COR-L47 (cell line): ENCODE results near the gene BCL2L1.

Experiments used
- DNase-seq: peaks from one replicate; lab custom pipeline; 2025; lab: John Stamatoyannopoulos, UW

Gene BCL2L1

GRCh38 chr20:31691646-31692275 is 30.9 kb downstream of the BCL2L1 start:
- DNase-seq, result no peak

DNA sequence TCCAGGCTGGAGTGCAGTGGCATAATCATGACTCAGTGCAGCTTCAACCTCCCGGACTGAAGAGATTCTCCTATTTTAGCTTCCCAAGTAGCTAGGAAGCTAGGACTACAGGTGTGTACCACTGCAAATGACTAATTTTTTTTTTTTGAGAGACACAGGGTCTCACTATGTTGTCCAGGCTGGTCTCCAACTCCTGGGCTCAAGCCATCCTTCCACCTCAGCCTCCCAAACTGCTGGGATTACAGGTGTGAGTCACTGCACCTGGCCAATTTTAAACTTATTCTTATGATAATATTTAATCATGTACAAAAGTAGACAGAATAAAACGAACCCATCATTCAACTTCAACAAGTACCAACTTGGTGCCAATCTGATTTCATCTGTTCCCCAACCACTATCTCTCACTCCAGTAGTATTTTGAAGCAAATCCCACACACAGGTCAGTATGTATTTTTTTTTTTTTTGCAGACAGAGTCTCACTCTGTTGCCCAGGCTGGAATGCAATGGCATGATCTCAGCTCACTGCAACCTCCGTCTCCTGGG is 32.5 kb downstream of the BCL2L1 start:
- DNase-seq, result no peak

GRCh38 chr20:31689141-31689540 is 33.5 kb downstream of the BCL2L1 start:
- no peak for DNase-seq

DNA sequence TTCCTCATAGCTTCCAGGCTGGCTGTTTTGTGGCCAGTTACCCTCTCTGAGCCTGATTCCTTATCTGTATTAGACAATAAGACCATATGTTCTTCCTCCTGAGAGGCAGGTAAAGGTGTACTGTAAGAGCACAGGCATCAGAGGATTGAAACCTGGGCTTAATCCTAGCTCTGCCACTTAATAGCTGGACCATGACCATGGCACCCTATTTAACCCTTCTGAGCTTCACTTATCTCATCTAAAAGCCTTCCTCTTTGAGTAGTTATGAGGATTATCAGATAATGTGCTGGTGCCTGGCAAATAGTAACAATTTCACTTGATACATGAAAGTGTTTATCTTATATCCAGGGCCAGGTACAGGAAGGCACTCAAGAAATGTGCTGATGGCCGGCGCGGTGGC is 34.9 kb downstream of the BCL2L1 start:
- no peak for DNase-seq

DNA sequence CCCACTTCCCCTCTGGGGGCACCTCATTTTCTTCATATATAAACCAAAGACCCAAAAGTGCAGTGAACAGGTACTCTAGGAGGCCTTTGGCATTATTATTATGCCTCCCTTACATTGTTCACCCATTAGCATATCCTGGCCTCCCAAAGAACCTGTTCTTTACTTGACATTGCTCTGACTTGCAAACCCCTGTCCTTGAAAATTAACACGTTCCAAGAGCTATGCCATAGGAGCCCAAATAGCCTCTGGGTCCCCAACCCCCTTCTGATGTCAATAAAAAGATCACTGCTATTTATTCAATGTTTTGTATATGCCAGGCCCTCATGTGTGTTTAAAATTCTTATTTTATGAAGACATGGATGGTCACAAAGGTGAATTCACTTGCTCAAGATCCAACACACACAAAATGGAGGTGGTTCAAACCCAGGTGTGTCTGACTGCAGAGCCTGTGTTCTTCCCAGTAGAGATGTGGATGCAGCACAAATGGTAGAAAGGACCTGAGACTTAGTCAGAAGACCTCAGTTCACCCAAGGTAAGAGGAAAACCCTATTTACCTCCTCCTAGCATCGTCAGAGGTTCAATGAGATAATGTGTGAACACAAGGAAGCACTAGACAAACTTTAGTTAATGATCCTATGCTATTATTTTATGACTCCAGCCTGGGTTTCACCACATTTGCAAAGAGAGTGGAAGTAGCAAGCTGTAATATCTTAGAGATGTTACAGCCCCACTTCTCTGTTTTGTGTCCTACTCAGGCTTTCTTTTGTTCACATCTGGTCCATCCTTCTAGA is 36.6 kb downstream of the BCL2L1 start:
- DNase-seq, result no peak

DNA sequence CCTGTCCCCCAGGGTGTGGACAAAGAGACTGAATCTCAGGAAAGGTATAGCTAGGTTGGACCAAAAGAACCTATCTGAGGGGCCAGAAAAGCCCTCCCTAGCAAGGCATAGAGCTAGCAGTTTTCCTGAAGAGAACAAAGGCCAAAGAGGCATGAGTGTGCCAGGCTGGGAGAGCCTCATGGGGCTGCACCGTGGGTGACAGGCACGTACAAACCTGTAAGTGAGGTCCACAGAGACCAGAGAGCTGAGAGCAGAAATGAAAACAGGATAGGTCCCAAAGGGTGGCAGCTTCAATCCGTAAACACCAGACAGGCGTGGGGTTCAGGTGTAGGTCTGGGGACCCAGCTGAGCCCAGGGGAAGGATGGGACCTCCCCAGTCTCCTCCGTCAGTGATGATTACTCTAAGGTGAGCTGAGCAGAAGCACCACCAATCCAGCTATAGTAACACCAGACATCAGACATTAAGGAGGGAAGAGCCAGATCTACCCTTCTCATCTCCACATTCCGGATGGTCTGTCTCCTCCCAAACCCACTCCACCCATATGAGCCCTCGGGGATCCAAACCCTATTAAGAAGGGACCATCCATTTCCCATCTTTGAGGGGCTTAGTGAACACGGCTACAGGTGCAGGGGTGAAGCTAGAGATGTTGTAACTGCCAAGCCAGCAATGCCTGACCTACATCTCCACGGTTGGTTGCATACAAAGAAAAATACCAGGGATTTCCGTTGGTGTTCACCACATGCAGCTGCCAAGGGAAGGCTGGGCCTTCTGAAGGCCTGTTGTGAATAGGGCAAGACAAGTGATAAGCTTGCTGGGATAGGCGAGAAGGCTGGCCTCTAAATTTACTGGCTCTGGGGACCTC is 38.3 kb downstream of the BCL2L1 start:
- DNase-seq, result no peak

DNA sequence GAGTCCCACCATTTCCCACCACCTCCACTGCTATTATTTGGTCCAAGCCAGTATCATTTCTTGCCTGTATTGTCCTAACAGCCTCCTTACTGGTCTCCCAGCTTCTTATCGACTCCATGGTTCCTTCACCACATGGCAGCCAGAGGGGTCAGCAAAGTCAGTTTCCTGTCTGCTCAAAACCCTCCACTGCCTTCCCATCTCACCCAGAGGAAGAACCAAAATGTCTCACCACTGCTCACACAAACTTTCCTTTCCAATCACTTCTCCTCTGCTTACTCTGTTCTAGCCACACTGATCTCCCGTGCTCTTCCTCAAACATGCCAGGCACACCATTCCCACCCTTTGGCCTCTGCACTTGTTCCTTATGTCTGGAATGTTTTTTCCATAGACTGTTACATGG is 39.7 kb downstream of the BCL2L1 start:
- no peak for DNase-seq

DNA sequence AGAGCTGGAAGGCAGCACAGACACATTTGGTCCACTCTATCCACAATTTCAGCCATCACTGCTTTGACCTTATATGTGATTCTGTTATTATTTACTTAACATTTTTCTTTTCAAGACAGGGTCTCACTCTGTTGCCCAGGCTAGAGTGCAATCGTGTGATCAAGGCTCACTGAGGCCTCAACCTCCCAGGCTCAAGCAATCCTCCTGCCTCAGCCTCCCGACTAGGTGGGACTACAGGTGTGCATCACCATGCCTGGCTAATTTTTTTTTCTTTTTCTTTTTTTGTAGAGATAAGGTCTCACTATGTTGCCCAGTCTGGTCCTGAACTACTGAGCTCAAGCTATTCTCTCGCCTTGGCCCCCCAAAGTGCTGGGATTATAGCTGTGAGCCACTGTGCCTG is 40.3 kb downstream of the BCL2L1 start:
- no peak for DNase-seq

GRCh38 chr20:31681769-31682168 is 40.9 kb downstream of the BCL2L1 start:
- no peak for DNase-seq

GRCh38 chr20:31681128-31681727 is 41.4 kb downstream of the BCL2L1 start:
- DNase-seq, result no peak

- no peak for DNase-seq
Observed at GRCh38 chr20:31680286-31681127, 42.2 kb downstream of the BCL2L1 start.

GRCh38 chr20:31679357-31680285 is 43.0 kb downstream of the BCL2L1 start:
- DNase-seq, result no peak

GRCh38 chr20:31678389-31679356 is 44.0 kb downstream of the BCL2L1 start:
- no peak for DNase-seq

DNA sequence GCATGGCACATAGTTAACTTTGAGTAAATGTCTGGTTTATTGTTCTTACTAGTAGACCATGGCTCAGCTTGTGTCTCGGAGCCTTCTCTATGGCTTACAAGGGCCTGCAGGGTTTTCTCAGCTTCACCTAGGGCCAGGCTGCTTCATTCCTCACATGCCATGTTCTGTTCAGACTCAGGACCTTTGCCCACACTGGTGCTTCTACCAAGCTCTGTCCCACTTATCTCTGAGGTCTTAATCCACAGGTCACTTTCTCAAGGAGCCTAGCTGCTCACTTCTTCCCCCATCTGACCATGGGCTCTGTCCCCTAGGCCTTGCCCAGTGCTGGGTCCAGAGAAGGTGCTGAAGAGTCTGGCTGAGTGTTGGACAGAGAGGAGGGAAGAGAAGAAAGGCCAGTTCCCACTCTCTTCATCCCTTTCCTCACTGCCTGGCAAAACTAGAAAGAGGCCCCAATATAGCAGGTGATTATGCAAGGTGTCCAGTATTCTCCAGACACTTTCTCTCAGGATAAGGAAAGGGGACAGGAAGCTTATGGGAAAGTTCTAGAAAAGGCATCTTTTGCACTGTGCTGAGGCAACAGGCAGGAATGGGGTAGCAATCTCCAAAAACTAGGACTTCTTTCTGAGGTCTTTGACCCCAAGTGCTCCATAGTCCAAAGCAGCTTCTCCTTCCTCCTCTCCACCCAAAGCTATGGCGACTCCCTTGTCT is 45.0 kb downstream of the BCL2L1 start:
- no peak for DNase-seq

DNA sequence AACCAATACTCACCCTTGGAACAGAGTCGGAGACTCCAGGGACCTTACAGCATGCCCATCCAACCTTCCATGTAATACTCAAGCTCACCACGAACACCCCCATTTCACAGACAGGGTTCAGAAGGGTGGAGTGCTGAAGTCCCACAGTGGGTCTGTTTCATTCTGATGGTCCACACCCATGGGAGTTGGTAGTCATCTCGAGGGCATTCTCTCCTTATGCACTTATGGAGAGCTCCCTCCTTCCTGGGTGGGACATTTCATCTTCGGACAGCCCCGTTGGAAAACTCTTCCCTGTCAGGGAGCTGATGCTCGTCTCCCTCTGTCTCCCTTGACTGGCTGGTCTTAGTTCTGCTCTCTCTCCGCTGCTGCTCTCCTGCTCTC is 46.1 kb downstream of the BCL2L1 start:
- no peak for DNase-seq

DNA sequence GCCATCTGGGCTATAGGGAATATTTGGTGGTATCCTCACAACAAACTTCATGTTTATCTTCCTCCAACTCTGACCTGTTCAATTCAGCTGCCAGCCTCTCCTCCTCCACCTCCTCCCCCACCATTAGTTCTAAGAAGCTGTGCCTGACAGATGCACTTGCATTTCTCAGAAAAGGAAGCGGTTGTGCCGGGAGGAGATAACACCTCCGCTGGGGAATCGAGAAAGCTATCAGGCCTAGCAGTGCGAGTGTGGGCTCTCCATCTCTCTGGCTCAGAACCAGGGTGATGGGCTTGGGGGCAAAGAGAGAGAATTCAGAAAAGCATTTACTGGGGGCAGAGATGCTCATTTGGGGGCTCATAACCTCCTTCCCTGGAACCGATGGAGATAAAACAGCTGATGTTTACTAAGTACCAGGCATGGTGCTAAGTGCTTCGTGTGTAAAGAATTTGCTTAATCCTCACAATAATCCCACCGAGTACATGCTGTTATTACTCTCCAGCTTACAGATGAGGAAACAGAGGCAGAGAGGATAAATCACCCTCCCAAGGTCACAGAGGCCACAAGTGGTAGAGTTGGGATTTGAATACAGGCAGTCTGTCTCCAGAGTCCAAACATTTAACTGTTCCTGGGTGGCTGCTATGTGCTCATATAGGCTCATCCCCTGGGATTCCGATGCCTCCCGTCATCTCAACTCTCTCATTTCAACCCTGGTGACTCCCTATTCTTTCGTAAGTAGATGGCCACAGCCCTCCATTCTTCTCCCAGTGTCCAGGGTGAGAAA is 46.6 kb downstream of the BCL2L1 start:
- DNase-seq, result no peak
